ENCODE data around the gene TRIM26.
A peak's percentile ranks its signal among the peaks of the same experiment; 100 is the strongest.

Gene TRIM26

DNA sequence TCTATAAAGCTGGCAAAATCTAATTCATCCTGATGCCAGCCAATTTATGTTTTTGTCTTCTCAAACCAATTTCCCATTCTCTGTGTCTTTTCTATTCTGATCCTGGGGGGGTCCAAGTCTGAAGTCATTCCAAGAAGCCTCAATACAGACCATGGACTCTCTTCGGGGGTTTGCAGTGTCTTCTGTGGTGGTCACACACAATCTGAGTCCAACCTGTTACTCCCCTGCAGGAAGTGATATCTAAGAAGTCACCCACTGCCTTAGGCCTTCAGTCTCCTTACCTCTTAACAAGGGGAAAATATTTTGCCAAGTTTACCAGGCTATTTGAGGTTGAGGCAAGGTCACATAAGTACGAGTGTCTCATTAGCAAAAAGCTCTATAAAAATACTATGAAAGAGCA lies 1.9 kb downstream of the TRIM26 start:
- no peak for DNase-seq (ENCODE audit: low read depth, low spot score)

DNA sequence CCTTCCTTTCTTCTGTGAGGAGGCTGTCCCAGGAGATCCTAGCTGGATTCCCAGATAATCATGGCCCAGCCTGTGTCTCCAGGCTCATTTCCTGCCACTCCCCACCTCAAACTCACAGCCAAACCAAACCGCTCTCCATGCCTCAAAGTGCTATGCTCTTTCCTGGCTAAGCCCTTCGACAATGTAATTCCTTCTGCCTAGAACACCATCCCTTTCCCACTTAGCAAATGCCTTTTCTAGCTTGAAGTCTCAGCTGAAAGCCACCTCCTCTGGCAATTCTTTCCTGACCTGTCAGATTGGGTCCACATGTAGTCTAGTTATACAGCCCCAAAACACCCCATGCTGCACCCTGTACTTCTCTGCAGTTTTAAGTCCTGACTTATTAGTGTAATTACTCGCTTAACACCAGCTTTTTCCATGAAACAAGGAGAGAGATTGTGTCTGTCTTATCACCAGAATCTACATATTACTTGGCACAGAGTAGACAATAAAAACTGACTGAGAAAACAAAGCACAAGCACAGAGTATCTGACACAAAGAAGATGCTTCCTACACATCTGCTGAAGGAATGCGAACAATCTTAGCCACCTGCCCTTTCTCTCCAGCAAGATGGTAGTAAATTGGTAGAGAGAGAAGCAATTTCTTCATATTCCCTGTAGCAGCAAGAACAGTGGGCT lies 5.4 kb downstream of the TRIM26 start:
- DNase-seq (ENCODE audit: low read depth, low spot score): no peak

GRCh38 chr6:30206799-30207618 lies 6.2 kb downstream of the TRIM26 start:
- DNase-seq (ENCODE audit: low read depth, low spot score): peak; percentile 73

- no peak for DNase-seq (ENCODE audit: low read depth, low spot score)
Observed at GRCh38 chr6:30206152-30206551, 7.1 kb downstream of the TRIM26 start.

DNA sequence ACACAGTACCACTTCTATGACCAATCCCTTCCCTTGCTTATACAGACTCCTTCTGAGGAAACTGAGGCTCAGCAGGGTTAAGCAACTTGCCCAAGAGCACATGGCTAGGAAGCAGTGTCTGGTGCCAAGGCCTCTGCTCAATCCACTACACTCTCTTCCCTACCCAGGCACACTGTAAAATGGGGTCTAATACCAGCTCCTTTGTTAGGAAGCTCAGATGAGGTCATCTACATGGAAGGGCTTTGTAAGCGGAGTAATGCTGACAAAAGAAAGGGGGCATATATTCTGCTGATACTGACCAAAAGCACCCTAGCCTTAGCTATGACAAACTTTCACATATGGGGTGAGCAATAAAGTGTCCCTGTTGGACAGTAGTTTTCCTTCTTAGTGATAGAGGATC lies 9.1 kb downstream of the TRIM26 start:
- DNase-seq (ENCODE audit: low read depth, low spot score): no peak

- DNase-seq (ENCODE audit: low read depth, low spot score): no peak
Observed at GRCh38 chr6:30202366-30202765, 10.8 kb downstream of the TRIM26 start.

DNA sequence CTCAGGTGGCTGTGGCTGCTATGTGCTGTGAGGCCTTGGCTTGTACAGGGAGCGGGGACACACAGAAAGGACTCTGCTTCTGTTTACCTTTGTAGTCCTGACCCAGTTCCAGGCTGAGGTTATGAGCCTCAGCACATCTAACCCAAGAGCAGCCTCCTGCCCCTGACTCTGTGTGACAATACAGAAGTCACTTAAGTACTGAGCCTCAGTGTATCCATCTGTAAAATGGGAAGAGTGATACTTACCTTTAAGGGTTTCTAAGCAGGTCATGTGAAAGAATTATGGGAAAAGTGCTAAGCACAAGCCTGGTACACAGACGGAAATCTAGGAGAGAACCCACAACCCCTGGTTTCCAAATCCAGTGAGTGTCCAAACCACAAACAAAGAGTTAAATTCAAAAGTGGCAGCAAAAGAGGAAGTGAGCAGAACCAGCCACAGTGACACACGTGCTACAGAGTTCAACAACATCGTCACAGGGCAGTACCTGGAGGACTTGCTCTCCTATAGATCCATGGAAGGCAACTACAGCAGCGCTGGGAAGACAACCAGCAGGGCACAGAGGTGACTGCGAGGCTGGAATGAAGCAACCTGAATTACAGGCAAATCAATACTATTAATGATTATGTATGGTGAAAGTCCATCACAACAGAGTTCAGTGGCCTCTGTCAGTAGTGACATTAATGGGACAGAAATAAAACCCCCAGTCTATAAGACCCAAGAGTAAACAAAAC lies 12.5 kb downstream of the TRIM26 start:
- no peak for DNase-seq (ENCODE audit: low read depth, low spot score)

DNA sequence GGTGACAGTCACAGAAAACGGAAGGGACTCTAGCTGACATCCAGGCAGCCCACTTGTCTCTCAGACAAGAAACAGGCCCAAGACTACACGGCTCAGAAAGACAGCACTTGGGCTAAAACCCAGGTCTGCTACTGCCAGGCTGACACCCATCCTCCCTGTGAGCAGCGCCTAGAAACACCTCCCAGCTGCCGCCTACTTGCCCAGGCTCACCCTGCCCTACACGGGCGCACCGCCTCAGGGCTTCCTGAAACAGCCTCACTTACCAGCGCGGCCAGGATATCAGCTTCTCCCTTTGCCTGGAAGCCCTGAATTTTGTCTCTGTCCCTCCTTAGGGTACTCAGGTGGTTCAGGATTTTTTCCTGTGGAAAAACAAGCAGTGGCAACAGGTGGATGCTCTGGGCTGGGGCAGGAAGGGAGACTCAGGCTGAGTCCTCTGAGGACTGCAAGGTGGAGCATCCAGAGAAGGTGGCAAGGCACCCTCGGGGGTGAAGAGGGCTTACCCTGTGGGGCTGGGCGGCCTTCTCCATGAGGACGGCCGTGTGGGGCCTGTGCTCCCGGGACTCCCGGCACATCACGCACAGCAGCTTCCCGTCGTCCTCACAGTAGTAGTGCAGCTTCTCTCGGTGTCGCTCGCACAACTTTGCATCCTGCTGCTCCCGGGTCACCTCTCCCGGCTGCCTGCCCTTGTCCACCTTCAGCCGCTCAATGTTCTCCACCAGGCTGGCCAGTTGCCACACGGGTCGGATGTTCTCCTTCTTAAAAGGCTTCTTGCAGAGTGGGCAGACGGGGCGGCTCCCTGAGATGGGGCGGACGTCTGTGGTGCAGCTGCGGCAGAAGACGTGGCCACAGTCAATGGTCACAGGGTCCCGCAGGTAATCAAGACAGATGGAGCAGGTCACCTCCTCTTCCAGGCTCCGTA lies 14.8 kb downstream of the TRIM26 start:
- no peak for DNase-seq (ENCODE audit: low read depth, low spot score)

DNA sequence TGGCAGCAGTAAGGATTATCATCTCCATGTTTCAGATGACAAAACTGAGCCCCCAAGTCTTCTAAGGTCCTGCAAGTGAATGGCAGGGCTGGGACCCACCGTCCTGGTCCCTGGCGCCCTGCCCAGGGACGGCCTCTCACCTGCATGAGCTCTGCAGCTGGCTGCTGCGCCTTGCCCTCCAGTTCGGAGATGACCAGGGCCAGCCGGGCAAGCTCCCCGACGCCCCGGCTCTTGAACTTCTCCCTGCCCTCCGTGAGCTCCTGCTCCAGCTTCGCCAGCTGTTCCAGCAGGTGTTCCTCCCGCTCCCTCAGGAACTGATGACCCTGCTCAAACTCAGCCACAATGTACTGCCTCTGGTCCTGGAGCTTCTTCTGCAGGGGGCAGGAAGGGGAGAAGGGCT lies 16.8 kb downstream of the TRIM26 start:
- DNase-seq (ENCODE audit: low read depth, low spot score): no peak

GRCh38 chr6:30195951-30196350 lies 17.3 kb downstream of the TRIM26 start:
- no peak for DNase-seq (ENCODE audit: low read depth, low spot score)

DNA sequence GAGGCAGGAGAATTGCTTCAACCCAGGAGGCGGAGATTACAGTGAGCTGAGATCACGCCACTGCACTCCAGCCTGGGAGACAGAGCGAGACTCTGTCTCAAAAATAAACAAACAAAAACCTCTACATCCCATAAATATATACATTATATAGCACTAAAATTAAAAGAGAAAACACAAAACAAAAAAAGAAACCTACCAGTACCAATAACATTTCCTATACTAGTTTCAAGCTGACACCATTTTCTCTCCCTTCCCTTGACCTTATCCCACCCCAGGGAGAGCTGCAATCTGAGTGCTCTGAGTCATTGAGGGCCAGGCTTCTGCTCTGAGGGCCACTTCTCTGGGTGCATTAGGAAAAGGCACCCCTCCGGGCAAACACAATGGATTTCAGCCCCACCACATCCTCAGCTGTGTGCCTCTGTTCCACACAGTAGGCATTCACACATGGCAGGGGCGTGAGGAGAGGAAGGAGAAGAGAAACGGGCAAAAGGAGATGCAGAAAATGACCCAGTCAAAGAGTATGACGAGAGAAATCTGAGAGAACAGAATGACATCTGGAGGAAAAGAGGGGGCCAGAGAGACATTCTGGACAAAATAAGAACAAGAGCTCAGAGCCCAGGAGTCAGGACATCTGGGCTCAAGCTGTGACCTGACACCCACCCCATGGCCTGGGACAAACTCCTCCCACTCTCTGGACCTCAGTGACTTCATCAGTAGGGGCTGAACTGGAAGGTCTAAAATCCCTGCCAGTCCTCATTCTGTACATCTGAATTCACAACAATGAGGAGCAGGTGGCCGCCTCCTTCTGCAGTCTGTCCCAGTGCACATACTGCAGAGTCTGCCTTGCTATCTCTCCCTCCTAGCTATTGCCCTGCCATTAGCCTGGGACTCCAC lies 18.2 kb downstream of the TRIM26 start:
- no peak for DNase-seq (ENCODE audit: low read depth, low spot score)

GRCh38 chr6:30192076-30192475 lies 21.1 kb downstream of the TRIM26 start:
- DNase-seq (ENCODE audit: low read depth, low spot score): no peak

DNA sequence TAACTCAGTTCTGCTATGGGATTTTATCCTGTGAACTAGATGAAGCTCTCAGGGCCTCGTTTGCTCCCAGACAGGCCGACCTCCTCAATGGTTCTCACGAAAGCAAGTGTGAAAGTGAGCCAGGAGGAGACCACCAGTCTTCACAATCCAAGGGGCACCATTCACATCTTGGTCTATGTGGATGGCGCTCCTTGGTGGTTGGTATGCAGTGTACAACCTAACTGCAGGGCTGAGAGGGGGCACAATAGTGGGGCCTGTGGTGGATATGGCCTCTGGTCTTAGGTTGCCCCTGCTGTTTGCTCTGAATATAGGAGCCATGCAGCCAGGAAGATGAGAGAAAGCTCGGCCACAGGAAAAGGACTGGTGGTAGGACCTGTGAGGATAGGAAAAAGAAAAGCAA lies 24.7 kb downstream of the TRIM26 start:
- no peak for DNase-seq (ENCODE audit: low read depth, low spot score)

- DNase-seq (ENCODE audit: low read depth, low spot score): no peak
Observed at GRCh38 chr6:30185846-30186484, 27.2 kb downstream of the TRIM26 start.

DNA sequence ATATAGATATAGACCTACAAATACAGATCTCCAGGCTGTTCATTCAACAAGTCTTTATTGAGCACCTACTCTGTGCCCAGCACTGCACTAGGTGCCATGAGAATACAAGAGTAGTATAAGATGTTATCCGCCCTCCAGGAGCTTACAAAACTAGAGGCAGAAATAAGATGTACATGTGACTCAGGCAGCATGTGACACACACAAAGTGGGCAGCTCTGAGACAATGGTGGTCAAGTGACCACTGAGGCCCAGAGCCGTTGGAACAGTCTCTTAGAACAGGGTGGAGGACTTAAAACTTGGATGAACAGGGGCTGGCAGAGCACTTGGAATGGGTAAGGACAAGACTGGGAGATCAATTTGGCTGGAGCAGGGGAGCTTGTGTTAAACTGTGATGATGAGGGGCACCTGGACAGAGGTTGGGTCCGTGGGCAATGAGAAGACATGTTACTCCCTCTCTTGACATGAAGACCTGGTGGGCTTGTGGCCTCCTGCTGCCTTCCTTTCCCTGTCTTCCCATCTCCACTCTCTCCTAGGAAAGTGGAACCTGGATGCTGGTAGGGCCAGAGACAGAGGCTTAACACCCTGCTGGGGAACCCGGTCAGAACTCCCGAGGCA lies 28.7 kb downstream of the TRIM26 start:
- no peak for DNase-seq (ENCODE audit: low read depth, low spot score)

- DNase-seq (ENCODE audit: low read depth, low spot score): no peak
Observed at GRCh38 chr6:30180145-30180544, 33.1 kb downstream of the TRIM26 start.

GRCh38 chr6:30178837-30179236 lies 34.4 kb downstream of the TRIM26 start:
- no peak for DNase-seq (ENCODE audit: low read depth, low spot score)

- DNase-seq (ENCODE audit: low read depth, low spot score): no peak
Observed at GRCh38 chr6:30175765-30176164, 37.4 kb downstream of the TRIM26 start.

- DNase-seq (ENCODE audit: low read depth, low spot score): no peak
Observed at GRCh38 chr6:30172681-30173080, 40.5 kb downstream of the TRIM26 start.
